Sigmoid colon (tissue), 7 donors: ENCODE results near the gene DUOXA1. TPM values are rescaled to one million over a fixed set of nuclear protein-coding genes. Genes with fewer than 3 reads are reported as not detected.
A peak's percentile ranks its signal among the peaks of the same experiment; 100 is the strongest.

Source experiments
- DNase-seq: peaks from one replicate; pipeline ENCODE4 v3.0.0-alpha.2; 2019
- H3K27ac ChIP-seq, 4 donors: fragments of 200-600 bp; sonication (generic); one replicate each; pipeline ENCODE4 v1.5.1; 2016 to 2019; ENCODE audit warnings: mild to moderate bottlenecking in 1 of 4
- H3K27me3 ChIP-seq, 3 donors: fragments of 200-600 bp; sonication (generic); one replicate each; pipeline ENCODE4 v1.5.1; 2019; ENCODE audit warnings: mild to moderate bottlenecking in 1 of 3
- H3K36me3 ChIP-seq, 4 donors: fragments of 200-600 bp; sonication (generic); one replicate each; pipeline ENCODE4 v1.5.1; 2016 to 2019
- H3K4me1 ChIP-seq, 4 donors: fragments of 200-600 bp; sonication (generic); one replicate each; pipeline ENCODE4 v1.5.1; 2017 to 2019
- H3K4me3 ChIP-seq, 4 donors: fragments of 200-600 bp; sonication (generic); one replicate each; pipeline ENCODE4 v1.5.1; 2017 to 2019; ENCODE audit warnings: mild to moderate bottlenecking in 2 of 4, moderate library complexity in 1 of 4
- H3K9me3 ChIP-seq, 4 donors: fragments of 200-600 bp in 3 of 4; sonication (generic) in 3 of 4; one replicate each; pipeline versions ENCODE4 v1.5.1 to v1.6.1; 2013 to 2019
- EP300 ChIP-seq, 4 donors: sonication (generic); formaldehyde crosslinking; IDR thresholded peaks; one replicate each; pipeline ENCODE4 v1.6.1; 2017; ENCODE audit warnings: antibody characterized with exemption in 4 of 4
- POLR2A ChIP-seq, 2 donors: fragments of 450-650 bp; IDR thresholded peaks; one replicate each; pipeline ENCODE4 v1.6.1; 2016; ENCODE audit warnings: antibody characterized with exemption in 2 of 2, mild to moderate bottlenecking in 2 of 2, moderate library complexity in 2 of 2
- POLR2AphosphoS5 ChIP-seq, 4 donors: sonication (generic); formaldehyde crosslinking; IDR thresholded peaks; one replicate each; pipeline ENCODE4 v1.6.1; 2017; ENCODE audit warnings: antibody characterized with exemption in 4 of 4
- WGBS, 2 donors: extraction: QIAGEN DNeasy Blood & Tissue Kit; methylation state at CpG; one replicate each; pipeline ENCODE4 v1.1.7; 2013; 5-methylcytosine and 5-hydroxymethylcytosine counted together
- intact Hi-C: fragments of 100-400 bp; cut with DNase I; formaldehyde crosslinking; loops from one replicate; pipeline ENCODE4 v1.15.1; 2023
- polyA plus RNA-seq, 3 donors: library from polyadenylated mRNA; stranded (reverse); fragments of 200-250 nt; gene quantifications; one replicate each; pipeline ENCODE4 v1.2.3, GENCODE V29; 2013
- total RNA-seq, 4 donors: library from RNA; depleted of rRNA; stranded (reverse); fragments of >200 nt; gene quantifications; one replicate each; pipeline ENCODE4 v1.1.0, GENCODE V29; 2016
- TF ChIP-seq, protein P1 (sequence below), 4 experiments: fragments of 450-650 bp in 3 of 4; fragments of 200-600 bp in 1 of 4; IDR thresholded peaks; one replicate each; pipeline ENCODE4 v1.5.1; 2016 to 2019; ENCODE audit warnings: antibody characterized with exemption in 4 of 4, mild to moderate bottlenecking in 3 of 4, moderate library complexity in 2 of 4
- donor health status: healthy with polysubstance abuse.
- donor health status: Bipolar disorder and iron deficiency.
- donor health status: healthy.

DUOXA1 gene, protein sequence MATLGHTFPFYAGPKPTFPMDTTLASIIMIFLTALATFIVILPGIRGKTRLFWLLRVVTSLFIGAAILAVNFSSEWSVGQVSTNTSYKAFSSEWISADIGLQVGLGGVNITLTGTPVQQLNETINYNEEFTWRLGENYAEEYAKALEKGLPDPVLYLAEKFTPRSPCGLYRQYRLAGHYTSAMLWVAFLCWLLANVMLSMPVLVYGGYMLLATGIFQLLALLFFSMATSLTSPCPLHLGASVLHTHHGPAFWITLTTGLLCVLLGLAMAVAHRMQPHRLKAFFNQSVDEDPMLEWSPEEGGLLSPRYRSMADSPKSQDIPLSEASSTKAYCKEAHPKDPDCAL
- total RNA-seq (1 to 10 TPM in 2 of 4 donors, under 1 TPM in 2; 0.36 to 3.1 (median 1.3) TPM), polyA plus RNA-seq (1 to 10 TPM in 1 of 3 donors, not detected in 2; 1.7 TPM)

GRCh38 chr15:45129651-45130129, at the start of gene DUOXA1, which contains the start of gene DUOX1:
Gene DUOXA1 (minus strand): TSS chr15:45129879. CDS start chr15:45123014, 6,865 bp downstream.
Gene DUOX1 (plus strand): TSS chr15:45129994. CDS start chr15:45131967, 1,973 bp downstream.
- DNase-seq = no peak
- Histone ChIP-seq H3K27ac (no peak within 1 kb of the TSS), H3K36me3 (no peaks in the 10 kb centered on the region), H3K9me3 (no peaks in the 10 kb centered on the region), H3K27me3 (peaks cover 24 to 77% (median 42%) of the 10 kb centered on the region in 3 donors), H3K4me1 (peaks cover 0 to 16% (median 13%) of the 10 kb centered on the region in 4 donors), H3K4me3 (peak within 1 kb of the TSS in 3 of 4 donors; percentile 24 to 36 (median 32))
- TF ChIP-seq, protein P1, sequence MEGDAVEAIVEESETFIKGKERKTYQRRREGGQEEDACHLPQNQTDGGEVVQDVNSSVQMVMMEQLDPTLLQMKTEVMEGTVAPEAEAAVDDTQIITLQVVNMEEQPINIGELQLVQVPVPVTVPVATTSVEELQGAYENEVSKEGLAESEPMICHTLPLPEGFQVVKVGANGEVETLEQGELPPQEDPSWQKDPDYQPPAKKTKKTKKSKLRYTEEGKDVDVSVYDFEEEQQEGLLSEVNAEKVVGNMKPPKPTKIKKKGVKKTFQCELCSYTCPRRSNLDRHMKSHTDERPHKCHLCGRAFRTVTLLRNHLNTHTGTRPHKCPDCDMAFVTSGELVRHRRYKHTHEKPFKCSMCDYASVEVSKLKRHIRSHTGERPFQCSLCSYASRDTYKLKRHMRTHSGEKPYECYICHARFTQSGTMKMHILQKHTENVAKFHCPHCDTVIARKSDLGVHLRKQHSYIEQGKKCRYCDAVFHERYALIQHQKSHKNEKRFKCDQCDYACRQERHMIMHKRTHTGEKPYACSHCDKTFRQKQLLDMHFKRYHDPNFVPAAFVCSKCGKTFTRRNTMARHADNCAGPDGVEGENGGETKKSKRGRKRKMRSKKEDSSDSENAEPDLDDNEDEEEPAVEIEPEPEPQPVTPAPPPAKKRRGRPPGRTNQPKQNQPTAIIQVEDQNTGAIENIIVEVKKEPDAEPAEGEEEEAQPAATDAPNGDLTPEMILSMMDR (IDR thresholded peaks at IDR 0.05) = no peak
- TF ChIP-seq POLR2A (IDR thresholded peaks at IDR 0.05) (no peak), POLR2AphosphoS5 (IDR thresholded peaks at IDR 0.05) (no peak), EP300 (IDR thresholded peaks at IDR 0.05) (no peak)
- intact Hi-C loops = no loop called here
- 2 to 3% methylated on average over 46 of the region's 46 CpGs for WGBS, 2 donors

GRCh38 chr15:45177285-45177684, 47.6 kb upstream of the DUOXA1 start:
- H3K4me1 ChIP-seq = no peaks in the 10 kb centered on the region
- no peak for DNase-seq
- peaks cover 0 to 21% (median 0%) of the 10 kb centered on the region in 4 donors for H3K36me3 ChIP-seq
- no peak overlapping the region for H3K4me3 ChIP-seq
- WGBS, 2 donors = 71 to 84% methylated on average over 3 of the region's 3 CpGs
- intact Hi-C loops = no loop called here
- TF ChIP-seq EP300 (IDR thresholded peaks at IDR 0.05) (no peak), POLR2A (IDR thresholded peaks at IDR 0.05) (no peak), POLR2AphosphoS5 (IDR thresholded peaks at IDR 0.05) (no peak)
- TF ChIP-seq, protein P1 (IDR thresholded peaks at IDR 0.05) = no peak
- H3K27ac ChIP-seq = no peak overlapping the region
- H3K27me3 ChIP-seq = no peaks in the 10 kb centered on the region
- no peaks in the 10 kb centered on the region for H3K9me3 ChIP-seq

DNA sequence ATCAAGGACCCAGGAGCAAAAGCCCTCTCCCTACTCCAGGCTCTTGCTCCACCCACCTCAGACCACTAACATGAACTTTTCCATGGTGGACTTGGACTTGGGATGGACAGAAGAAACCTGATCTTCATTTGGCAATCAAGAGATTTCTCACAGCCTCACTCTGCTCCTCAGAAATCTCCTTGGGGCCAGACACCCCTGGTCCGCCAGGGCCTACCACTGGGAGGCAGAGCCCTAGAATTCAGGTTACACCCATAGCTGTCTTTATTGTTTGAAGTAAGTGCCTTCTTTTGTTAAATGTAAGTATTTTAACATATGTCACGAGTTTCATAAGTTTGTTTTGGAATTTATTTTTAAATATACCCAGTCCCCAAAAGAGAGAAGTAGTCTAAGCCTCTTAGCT, 44.9 kb upstream of the DUOXA1 start:
- H3K27me3 ChIP-seq = no peaks in the 10 kb centered on the region
- no peak overlapping the region for H3K4me3 ChIP-seq
- H3K4me1 ChIP-seq = no peaks in the 10 kb centered on the region
- no peak overlapping the region for H3K27ac ChIP-seq
- TF ChIP-seq, protein P1 (IDR thresholded peaks at IDR 0.05) = no peak
- TF ChIP-seq POLR2AphosphoS5 (IDR thresholded peaks at IDR 0.05) = no peak
- no peak for TF ChIP-seq POLR2A (IDR thresholded peaks at IDR 0.05)
- no peak for TF ChIP-seq EP300 (IDR thresholded peaks at IDR 0.05)
- DNase-seq = no peak
- peaks cover 0 to 21% (median 0%) of the 10 kb centered on the region in 4 donors for H3K36me3 ChIP-seq
- H3K9me3 ChIP-seq = no peaks in the 10 kb centered on the region
- intact Hi-C loops = no loop called here
- 81 to 90% methylated on average over 2 of the region's 2 CpGs for WGBS, 2 donors

- DNase-seq = no peak
- Histone ChIP-seq H3K4me3 (no peak overlapping the region), H3K36me3 (peaks cover 0 to 21% (median 0%) of the 10 kb centered on the region in 4 donors), H3K27me3 (no peaks in the 10 kb centered on the region), H3K4me1 (no peaks in the 10 kb centered on the region), H3K27ac (no peak overlapping the region), H3K9me3 (no peaks in the 10 kb centered on the region)
- no peak for TF ChIP-seq POLR2A (IDR thresholded peaks at IDR 0.05)
- TF ChIP-seq POLR2AphosphoS5 (IDR thresholded peaks at IDR 0.05) = no peak
- TF ChIP-seq, protein P1 (IDR thresholded peaks at IDR 0.05) = no peak
- no peak for TF ChIP-seq EP300 (IDR thresholded peaks at IDR 0.05)
- intact Hi-C loops = no loop called here
- 91 to 92% methylated on average over 6 of the region's 6 CpGs for WGBS, 2 donors
These were observed 44.4 kb upstream of the DUOXA1 start for GRCh38 chr15:45174069-45174468.
